GM10266 (cell line): Measurements from ENCODE around the gene SGO1.

Experiments used
- DNase-seq: peaks from one replicate; pipeline ENCODE4 v3.0.0; 2012; ENCODE audit errors: extremely low spot score
- CTCF ChIP-seq: IDR thresholded peaks from 2 replicates; pipeline ENCODE4 v1.5.1; 2012; ENCODE audit warnings: mild to moderate bottlenecking, low read depth; ENCODE audit not compliant: control insufficient read depth, insufficient read depth; ENCODE audit errors: missing control alignments

Gene SGO1

DNA sequence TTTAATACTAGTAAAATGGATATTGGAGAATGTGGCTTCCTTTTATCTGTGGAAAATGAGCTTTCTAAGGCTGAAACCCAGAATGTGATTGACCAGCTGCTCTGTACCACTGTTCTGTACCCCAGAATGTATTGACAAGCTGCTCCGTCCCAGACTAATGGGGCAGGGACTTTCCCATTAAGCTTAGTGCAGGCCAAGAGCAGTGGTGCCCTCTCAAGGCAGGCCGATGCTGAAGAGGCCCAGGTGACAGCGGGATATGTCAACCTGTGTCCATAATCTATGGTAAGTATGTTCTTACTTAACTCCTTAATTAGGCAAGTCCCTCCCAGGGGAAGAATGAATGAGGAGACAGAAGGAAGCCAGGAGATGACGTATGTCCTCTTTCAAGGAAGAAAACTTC is 31.1 kb downstream of the SGO1 start:
- TF ChIP-seq CTCF = peak; percentile 24
- no peak for DNase-seq

- no peak for DNase-seq
- no peak for TF ChIP-seq CTCF
Measured at GRCh38 chr3:20154078-20154477, 31.9 kb downstream of the SGO1 start.

- DNase-seq = no peak
- no peak for TF ChIP-seq CTCF
Measured at GRCh38 chr3:20148466-20148865, 37.5 kb downstream of the SGO1 start.

- no peak for TF ChIP-seq CTCF
- DNase-seq = no peak
Measured at GRCh38 chr3:20147361-20147760, 38.6 kb downstream of the SGO1 start.

- TF ChIP-seq CTCF = no peak
- no peak for DNase-seq
Measured at GRCh38 chr3:20146301-20146700, 39.7 kb downstream of the SGO1 start.

DNA sequence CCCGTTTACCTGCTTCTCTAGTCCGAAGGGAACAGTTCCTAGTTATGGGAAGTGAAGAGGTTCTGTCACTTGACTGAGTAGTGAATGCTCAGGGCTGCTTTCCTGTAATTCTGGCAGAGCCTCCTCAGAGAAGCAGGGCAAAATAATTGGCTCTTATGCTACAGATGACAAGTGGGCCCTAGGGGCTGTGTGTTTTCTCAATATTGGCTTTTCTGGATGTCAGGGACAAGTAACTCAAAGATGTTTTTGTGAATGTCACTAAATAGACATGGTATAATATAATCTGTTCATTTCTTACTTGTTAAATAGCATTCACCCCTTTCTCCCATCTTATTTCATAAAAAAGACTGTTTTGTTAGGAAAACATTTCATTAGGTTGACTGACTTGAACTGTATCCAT is 40.1 kb downstream of the SGO1 start:
- DNase-seq = no peak

DNA sequence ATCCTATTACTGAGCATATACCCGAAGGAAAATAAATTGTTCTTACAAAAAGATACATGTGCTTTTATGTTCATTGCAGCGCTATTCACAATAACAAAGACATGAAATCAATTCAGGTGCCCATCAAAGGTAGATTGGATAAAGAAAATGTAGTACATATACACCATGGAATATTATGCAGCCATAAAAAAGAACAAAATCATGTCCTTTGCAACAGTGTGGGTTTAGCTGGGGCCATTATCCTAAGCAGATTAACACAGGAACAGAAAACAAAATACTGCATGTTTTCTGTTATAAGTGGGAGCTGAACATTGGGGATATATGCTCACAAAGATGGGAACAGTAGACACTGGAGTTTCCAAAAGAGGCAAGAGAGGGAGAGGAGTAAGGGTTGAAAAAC is 42.5 kb downstream of the SGO1 start:
- DNase-seq = no peak
- TF ChIP-seq CTCF = no peak

More for the DNA sequence above, 40.1 kb downstream of the SGO1 start:
- no peak for TF ChIP-seq CTCF
